HG03439 (cell line): ENCODE measurements around the gene RRBP1.
A peak's percentile ranks its signal among the peaks of the same experiment; 100 is the strongest.

Source experiments
- ATAC-seq: cut with Tn5 transposase; IDR thresholded peaks from one replicate; pipeline ENCODE4 v1.9.1; 2021; ENCODE audit warnings: mild to moderate bottlenecking, moderate library complexity; ENCODE audit not compliant: unreplicated experiment

Gene RRBP1, protein sequence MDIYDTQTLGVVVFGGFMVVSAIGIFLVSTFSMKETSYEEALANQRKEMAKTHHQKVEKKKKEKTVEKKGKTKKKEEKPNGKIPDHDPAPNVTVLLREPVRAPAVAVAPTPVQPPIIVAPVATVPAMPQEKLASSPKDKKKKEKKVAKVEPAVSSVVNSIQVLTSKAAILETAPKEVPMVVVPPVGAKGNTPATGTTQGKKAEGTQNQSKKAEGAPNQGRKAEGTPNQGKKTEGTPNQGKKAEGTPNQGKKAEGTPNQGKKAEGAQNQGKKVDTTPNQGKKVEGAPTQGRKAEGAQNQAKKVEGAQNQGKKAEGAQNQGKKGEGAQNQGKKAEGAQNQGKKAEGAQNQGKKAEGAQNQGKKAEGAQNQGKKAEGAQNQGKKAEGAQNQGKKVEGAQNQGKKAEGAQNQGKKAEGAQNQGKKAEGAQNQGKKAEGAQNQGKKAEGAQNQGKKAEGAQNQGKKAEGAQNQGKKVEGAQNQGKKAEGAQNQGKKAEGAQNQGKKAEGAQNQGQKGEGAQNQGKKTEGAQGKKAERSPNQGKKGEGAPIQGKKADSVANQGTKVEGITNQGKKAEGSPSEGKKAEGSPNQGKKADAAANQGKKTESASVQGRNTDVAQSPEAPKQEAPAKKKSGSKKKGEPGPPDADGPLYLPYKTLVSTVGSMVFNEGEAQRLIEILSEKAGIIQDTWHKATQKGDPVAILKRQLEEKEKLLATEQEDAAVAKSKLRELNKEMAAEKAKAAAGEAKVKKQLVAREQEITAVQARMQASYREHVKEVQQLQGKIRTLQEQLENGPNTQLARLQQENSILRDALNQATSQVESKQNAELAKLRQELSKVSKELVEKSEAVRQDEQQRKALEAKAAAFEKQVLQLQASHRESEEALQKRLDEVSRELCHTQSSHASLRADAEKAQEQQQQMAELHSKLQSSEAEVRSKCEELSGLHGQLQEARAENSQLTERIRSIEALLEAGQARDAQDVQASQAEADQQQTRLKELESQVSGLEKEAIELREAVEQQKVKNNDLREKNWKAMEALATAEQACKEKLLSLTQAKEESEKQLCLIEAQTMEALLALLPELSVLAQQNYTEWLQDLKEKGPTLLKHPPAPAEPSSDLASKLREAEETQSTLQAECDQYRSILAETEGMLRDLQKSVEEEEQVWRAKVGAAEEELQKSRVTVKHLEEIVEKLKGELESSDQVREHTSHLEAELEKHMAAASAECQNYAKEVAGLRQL (N-terminal part only)

GRCh38 chr20:17682103-17682888 lies at the start of gene RRBP1:
RRBP1 (minus strand) TSS chr20:17682242; CDS start chr20:17660507, 21,735 bp downstream.
- peak; percentile 91 for ATAC-seq

GRCh38 chr20:17731233-17731632 lies 49.2 kb upstream of the RRBP1 start:
- ATAC-seq: no peak

GRCh38 chr20:17730071-17730470 lies 48.0 kb upstream of the RRBP1 start:
- no peak for ATAC-seq

GRCh38 chr20:17728074-17728473 lies 46.0 kb upstream of the RRBP1 start:
- no peak for ATAC-seq

GRCh38 chr20:17727351-17727750 lies 45.3 kb upstream of the RRBP1 start:
- ATAC-seq: no peak

GRCh38 chr20:17726902-17727301 lies 44.9 kb upstream of the RRBP1 start:
- no peak for ATAC-seq

GRCh38 chr20:17725094-17725835 lies 43.2 kb upstream of the RRBP1 start:
- no peak for ATAC-seq

DNA sequence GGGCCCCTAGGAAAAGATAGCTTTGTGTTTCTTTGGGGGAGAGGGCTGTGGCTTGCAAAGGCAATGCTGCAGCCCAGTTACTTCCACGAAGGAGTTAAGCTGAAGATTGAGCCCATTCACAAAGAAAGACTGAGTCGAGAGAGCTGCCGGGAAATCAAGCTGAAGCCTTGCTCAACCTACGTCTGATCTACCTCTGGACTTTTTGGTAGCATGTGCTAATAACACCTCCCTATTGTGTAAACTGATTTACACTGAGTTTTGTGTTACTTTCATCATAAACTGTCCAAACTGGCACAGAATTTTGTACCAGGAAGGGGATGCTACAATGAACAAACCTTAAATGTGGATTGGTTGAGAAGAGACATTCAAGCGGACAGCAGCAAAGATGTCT lies 41.3 kb upstream of the RRBP1 start:
- no peak for ATAC-seq

GRCh38 chr20:17722493-17723300 lies 40.7 kb upstream of the RRBP1 start:
- ATAC-seq: no peak

- ATAC-seq: no peak
Measured at GRCh38 chr20:17721802-17722486, 39.9 kb upstream of the RRBP1 start.

DNA sequence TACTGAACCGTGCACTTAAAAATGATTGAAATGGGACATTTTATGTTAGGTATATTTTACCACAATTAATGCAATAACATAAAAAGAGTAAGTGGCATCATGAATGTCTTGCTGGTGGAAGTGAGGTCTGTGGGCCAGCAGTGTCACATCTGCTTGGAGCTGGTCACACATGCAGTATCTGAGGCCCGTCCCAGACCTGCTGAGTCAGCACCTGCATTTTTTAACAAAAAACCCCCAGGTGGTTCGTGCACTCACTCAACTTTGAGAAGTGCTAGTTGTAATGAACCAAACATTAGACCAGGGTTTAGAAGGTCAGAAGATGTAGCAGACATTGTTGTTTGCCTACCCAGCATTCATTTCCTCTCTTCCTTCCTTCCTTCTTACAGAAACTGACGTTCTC lies 38.7 kb upstream of the RRBP1 start:
- no peak for ATAC-seq

DNA sequence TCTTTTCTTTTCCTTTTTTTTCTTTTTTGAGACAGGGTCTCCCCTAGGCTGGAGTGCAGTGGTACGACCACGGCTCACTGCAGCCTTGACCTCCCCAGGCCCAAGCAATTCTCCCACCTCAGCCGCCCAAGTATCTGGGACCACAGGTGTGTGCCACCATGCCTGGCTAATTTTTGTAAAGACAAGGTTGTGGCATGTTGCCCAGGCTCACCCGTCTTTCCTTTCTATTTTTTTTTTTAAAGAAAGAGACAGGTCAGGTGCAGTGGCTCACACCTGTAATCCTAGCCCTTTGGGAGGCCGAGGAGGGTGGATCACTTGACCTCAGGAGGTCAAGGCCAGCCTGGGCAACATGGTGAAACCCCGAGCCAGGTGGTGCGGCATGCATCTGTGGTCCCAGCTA lies 34.3 kb upstream of the RRBP1 start:
- ATAC-seq: no peak

DNA sequence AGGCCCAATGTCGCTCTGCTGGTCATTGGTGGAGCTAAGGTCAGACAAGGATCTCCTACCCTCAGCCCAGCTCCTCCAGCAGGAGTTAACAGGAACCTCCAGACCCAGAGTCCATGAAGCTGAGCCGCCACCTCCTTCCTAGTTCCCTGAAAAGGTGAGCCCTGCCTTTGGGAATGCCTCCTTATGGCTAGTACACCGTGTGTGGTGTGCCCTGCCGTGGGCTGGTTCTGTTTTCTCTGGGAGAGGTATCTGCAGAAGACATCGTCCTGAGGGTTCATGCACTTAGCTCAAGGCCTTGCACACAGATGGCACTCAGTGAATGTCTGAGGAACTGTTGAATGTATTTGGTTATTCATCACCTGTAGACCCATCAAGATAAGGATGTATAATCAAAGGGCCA lies 33.0 kb upstream of the RRBP1 start:
- no peak for ATAC-seq

DNA sequence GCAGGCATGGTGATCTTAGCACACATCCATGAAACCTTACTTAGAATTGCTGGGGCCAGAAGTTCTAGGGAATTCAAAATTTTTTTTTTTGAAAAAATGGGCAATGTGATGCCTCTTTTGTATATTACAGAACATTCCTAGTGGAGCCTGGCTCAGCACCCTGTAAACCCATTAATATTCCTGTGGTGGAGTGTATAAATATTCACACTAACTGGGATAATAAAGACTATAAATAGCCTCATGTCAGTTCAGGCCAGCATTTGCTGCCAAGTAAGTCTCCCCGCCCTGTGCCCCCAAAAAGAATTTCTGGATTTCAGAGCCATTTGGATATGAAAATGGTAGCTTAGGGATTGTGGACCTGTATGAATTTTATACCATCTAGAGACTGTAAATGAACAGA lies 32.6 kb upstream of the RRBP1 start:
- ATAC-seq: no peak

- ATAC-seq: no peak
Measured at GRCh38 chr20:17712708-17713107, 30.7 kb upstream of the RRBP1 start.

DNA sequence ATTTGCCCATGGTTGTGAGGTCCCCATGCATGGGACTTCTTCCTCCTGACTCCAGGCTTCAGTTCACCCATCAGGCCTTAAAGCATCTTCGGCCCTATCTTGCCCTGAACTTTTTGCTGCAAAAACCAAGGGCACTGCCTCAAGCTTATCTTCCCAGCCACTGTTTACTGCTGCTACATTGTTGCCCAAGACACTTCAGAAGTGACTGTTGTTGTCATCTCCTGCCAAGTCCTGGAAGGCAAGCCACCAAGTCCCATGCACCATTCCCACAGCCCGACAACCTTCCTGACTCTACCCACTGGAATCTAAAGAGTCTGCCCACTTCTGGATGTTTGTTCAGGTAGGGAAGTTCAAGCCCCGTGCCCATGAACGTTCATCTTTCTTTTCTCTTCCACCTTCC lies 30.2 kb upstream of the RRBP1 start:
- no peak for ATAC-seq

DNA sequence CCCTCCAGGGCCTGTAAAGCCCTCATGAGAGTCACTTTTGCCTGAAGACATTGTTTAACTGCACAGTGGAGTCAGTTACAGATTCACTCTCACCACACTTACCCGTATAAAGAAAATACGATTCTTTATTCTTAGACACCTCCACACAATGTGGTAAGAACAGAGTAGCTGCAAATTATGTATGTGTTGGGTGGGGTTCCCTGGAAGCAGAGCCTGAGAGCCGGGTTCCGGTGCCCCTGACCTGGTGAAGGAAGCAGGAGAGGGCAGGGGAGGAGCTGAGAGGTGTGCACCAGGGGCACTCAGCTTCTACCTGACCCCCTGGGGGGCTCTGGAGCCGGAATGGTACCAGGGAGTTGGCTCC lies 29.2 kb upstream of the RRBP1 start:
- ATAC-seq: no peak
